Fibroblast of skin of scalp (primary cell): ENCODE measurements around the gene D2HGDH.
"Not testable (repeated sequence)": the region's sequence is repeated elsewhere in the genome, so short reads cannot be mapped to it uniquely, and the experiment has no call there.

ENCODE experiments used
- DNase-seq: peaks from one replicate; pipeline ENCODE4 v3.0.0-alpha.2; 2013

The D2HGDH gene

GRCh38 chr2:241796209-241796608 is 61.8 kb downstream of the D2HGDH start:
- DNase-seq = no peak

GRCh38 chr2:241796610-241797138 is 62.2 kb downstream of the D2HGDH start:
- DNase-seq = no peak

GRCh38 chr2:241797441-241798080 is 63.1 kb downstream of the D2HGDH start:
- DNase-seq = no peak

- DNase-seq = no peak
Observed at GRCh38 chr2:241798081-241798630, 63.7 kb downstream of the D2HGDH start.

GRCh38 chr2:241798631-241799521 is 64.4 kb downstream of the D2HGDH start:
- DNase-seq = no peak

GRCh38 chr2:241799522-241800197 is 65.2 kb downstream of the D2HGDH start:
- DNase-seq = no peak

GRCh38 chr2:241800198-241800903 is 65.9 kb downstream of the D2HGDH start:
- not testable (repeated sequence) for DNase-seq

GRCh38 chr2:241801611-241802420 is 67.4 kb downstream of the D2HGDH start:
- DNase-seq = no peak

GRCh38 chr2:241802421-241803318 is 68.2 kb downstream of the D2HGDH start:
- DNase-seq = no peak

- peak; percentile 43 for DNase-seq
Observed at GRCh38 chr2:241803387-241804325, 69.2 kb downstream of the D2HGDH start.

- DNase-seq = peak; percentile 51
Observed at GRCh38 chr2:241804326-241805229, 70.1 kb downstream of the D2HGDH start.

GRCh38 chr2:241806217-241806616 is 71.8 kb downstream of the D2HGDH start:
- DNase-seq = not testable (repeated sequence)

GRCh38 chr2:241808051-241808720 is 73.8 kb downstream of the D2HGDH start:
- DNase-seq = peak; percentile 4

- no peak for DNase-seq
Observed at GRCh38 chr2:241808721-241809382, 74.4 kb downstream of the D2HGDH start, which contains the start of gene NEU4. NEU4 (plus strand) TSS chr2:241809193; CDS start chr2:241814485, 5,292 bp downstream.

- no peak for DNase-seq
Observed at GRCh38 chr2:241809383-241810306, 75.2 kb downstream of the D2HGDH start.
